Spinal cord (tissue), 10 donors: ENCODE measurements around the gene SVIP. TPM values are rescaled to one million over a fixed set of nuclear protein-coding genes. Genes with fewer than 3 reads are reported as not detected.

Experiments used
- DNase-seq, 6 donors: peaks; one replicate each; pipeline versions ENCODE4 v3.0.0 to v3.0.0-alpha.2; 2013 to 2015; ENCODE audit warnings: low spot score in 6 of 6, low read depth in 4 of 6
- H3K27ac ChIP-seq: one replicate; pipeline ENCODE4 v1.5.1; 2013; ENCODE audit warnings: low read depth, low read length, control low read depth
- H3K27me3 ChIP-seq: one replicate; pipeline ENCODE4 v1.6.1; 2013; ENCODE audit warnings: low read length; ENCODE audit not compliant: control insufficient read depth, insufficient read depth
- H3K36me3 ChIP-seq: one replicate; pipeline ENCODE4 v1.6.1; 2013; ENCODE audit warnings: low read length; ENCODE audit not compliant: control insufficient read depth, insufficient read depth
- H3K4me1 ChIP-seq: one replicate; pipeline ENCODE4 v1.6.1; 2013; ENCODE audit warnings: low read length; ENCODE audit not compliant: control insufficient read depth, insufficient read depth
- H3K4me3 ChIP-seq: one replicate; pipeline ENCODE4 v1.5.1; 2013; ENCODE audit warnings: low read depth, low read length, control low read depth
- H3K9me3 ChIP-seq: one replicate; pipeline ENCODE4 v1.6.1; 2013; ENCODE audit warnings: low read length; ENCODE audit not compliant: control insufficient read depth, insufficient read depth
- WGBS: methylation state at CpG from one replicate; pipeline ENCODE4 v1.1.5; 2013; ENCODE audit warnings: missing lambda C conversion rate; ENCODE audit not compliant: insufficient coverage; 5-methylcytosine and 5-hydroxymethylcytosine counted together
- polyA plus RNA-seq, 2 donors: library from polyadenylated mRNA; unstranded; fragments of 120-200 nt; gene quantifications; one replicate each; pipeline ENCODE4 v1.2.1, GENCODE V29; 2013; ENCODE audit not compliant: insufficient read length in 2 of 2
- total RNA-seq, 2 donors: library from RNA; depleted of rRNA in 1 of 2; stranded (reverse); fragments of 120-200 nt in 1 of 2; fragments of >200 nt in 1 of 2; gene quantifications; one replicate each; pipeline versions ENCODE4 v1.2.3 to v1.2.4, GENCODE V29; 2013 to 2014
- donor health status: healthy.

SVIP gene
- total and polyA plus RNA-seq, 4 donors: 16.1 to 23.7 (median 19.8) TPM

DNA sequence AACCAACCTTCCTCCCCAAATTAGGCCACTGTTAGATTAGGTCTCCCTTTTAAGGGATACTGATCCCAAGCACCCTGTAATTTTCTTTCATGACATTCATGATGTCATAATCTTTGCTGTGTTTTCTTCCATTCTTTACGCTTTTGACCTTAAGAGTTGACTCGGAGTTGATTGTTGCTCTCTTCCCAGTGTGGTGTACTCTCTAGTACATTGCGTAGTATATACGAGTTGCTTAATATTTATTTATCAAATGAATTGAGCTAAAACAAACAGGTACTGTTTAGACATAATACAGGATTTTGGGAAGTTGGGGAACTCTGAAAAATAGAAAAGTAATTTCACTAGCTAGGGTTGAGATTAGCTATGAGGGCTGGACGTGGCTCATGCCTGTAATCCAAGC lies 49.8 kb downstream of the SVIP start:
- Histone ChIP-seq H3K36me3 (no peaks in the 10 kb centered on the region), H3K4me3 (no peak overlapping the region), H3K9me3 (no peaks in the 10 kb centered on the region), H3K27ac (no peak overlapping the region), H3K4me1 (no peaks in the 10 kb centered on the region), H3K27me3 (no peaks in the 10 kb centered on the region)
- no peak for DNase-seq
- WGBS: 96% methylated on average over 2 of the region's 5 CpGs

DNA sequence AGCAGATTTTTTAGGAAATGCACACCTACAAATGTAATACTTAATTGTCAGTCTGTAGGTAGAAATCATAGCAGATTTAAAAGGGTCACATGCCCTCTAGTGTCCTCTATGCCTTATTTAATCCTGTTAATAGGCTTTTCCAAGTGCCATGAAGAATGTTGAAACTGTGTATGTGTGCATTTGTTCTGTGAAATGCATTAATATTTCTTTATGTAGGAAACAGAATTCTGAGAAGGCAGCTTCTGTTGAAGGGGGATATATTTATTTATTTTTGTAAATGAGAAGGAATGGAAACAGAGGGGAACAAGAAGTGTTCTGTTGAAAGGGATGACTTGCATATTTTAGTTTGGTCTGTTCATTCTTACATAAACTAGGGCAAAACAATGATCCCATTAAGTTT lies 51.0 kb downstream of the SVIP start:
- no peak overlapping the region for H3K4me3 ChIP-seq

DNA sequence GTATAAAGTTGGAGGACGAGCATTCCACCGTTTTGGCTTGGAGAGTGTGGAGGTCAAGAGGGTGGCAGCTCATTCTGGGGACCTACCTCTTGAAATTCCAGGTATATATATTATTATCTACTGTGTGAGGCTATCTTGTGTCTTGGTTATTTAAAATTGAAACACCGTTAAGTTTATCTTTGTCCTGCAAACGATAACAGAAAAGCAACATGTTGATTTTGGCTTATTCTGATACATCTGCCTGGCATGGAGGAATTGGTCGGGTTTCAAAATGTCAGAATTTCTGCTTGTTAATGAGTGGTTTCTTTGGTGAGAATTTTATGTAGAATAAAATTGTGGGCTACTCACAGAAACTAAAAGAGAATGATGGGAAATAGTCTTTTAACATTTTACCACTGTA lies 54.4 kb downstream of the SVIP start:
- H3K27ac ChIP-seq: no peak overlapping the region
- no peaks in the 10 kb centered on the region for H3K27me3 ChIP-seq
- H3K9me3 ChIP-seq: no peaks in the 10 kb centered on the region
- H3K4me3 ChIP-seq: no peak overlapping the region
- DNase-seq: no peak
- 85% methylated on average over 3 of the region's 5 CpGs for WGBS
- H3K4me1 ChIP-seq: no peaks in the 10 kb centered on the region
- no peaks in the 10 kb centered on the region for H3K36me3 ChIP-seq

More for the DNA sequence above, 51.0 kb downstream of the SVIP start:
- Histone ChIP-seq H3K27ac (no peak overlapping the region), H3K4me1 (no peaks in the 10 kb centered on the region), H3K27me3 (no peaks in the 10 kb centered on the region), H3K9me3 (no peaks in the 10 kb centered on the region), H3K36me3 (no peaks in the 10 kb centered on the region)
- peak in 1 of 6 donors; percentile 39 for DNase-seq

DNA sequence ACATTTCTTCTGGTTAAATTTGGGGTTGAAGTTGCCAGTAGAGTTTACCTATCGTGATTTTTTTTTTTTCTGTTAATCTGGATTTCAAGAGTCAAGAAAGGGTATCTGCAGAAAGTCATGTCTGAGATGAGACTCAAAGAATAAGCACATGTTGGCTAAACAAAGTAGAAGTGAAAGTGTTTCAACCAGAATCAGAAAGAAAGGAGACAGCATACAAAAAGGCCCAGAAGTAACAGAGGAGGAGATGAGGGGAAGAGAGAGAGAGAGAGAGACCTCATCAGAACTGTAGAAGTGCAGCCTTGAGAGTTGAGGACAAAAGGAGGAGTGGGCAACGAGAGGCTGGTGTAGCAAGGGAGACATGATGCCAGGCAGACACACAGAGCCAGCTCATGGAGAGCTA lies 54.9 kb downstream of the SVIP start:
- H3K36me3 ChIP-seq: no peaks in the 10 kb centered on the region
- H3K4me3 ChIP-seq: no peak overlapping the region
- H3K4me1 ChIP-seq: no peaks in the 10 kb centered on the region
- 93% methylated on average over 2 of the region's 2 CpGs for WGBS
- H3K27ac ChIP-seq: no peak overlapping the region
- no peak for DNase-seq
- no peaks in the 10 kb centered on the region for H3K9me3 ChIP-seq
- H3K27me3 ChIP-seq: no peaks in the 10 kb centered on the region

DNA sequence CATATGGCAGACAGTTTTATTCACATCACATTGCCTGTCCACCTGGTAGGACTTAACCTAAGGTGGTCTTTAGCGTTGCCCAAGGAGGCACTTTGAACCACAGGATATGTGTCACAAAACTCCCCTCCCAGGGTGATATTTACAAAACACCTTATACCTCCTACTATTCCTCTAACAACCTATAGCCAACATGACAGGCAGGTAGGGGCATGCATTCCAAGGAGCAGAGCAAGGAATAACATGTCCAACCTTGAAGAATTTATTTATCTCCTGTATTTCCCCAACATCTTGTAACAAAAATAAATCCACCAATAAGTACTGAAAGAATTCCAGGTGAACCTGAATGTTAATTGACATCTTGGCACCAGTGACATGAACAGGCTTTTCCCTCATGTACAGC lies 60.5 kb downstream of the SVIP start:
- no peak overlapping the region for H3K4me3 ChIP-seq
- WGBS: 89% methylated on average over 1 of the region's 1 CpG
- H3K27ac ChIP-seq: no peak overlapping the region
- no peak for DNase-seq
- no peaks in the 10 kb centered on the region for H3K27me3 ChIP-seq
- no peaks in the 10 kb centered on the region for H3K4me1 ChIP-seq
- no peaks in the 10 kb centered on the region for H3K9me3 ChIP-seq
- no peaks in the 10 kb centered on the region for H3K36me3 ChIP-seq

Other genes starting within 250 kb of the SVIP start
- 10 to 100 TPM; 12.8 to 15.8 TPM for gene FANCF, start 204.0 kb downstream of the SVIP start, total RNA-seq
- 10 to 100 TPM; 10.7 to 13.4 TPM for gene FANCF, start 204.0 kb downstream of the SVIP start, polyA plus RNA-seq
- gene GAS2, start 163.2 kb downstream of the SVIP start, total RNA-seq: 10 to 100 TPM; 32.2 to 52.4 TPM
- 1 to 10 TPM; 3.3 to 5.7 TPM for gene GAS2, start 163.2 kb downstream of the SVIP start, polyA plus RNA-seq
- not detected for gene CCDC179, start 30.7 kb upstream of the SVIP start, total RNA-seq
- gene CCDC179, start 30.7 kb upstream of the SVIP start, polyA plus RNA-seq: not detected